Lung microvascular endothelial cell (primary cell): Measurements from ENCODE around the gene RGS10. TPM values are rescaled to one million over a fixed set of nuclear protein-coding genes. Genes with fewer than 3 reads are reported as not detected.

Experiments used
- DNase-seq, 2 donors: peaks; one replicate each; pipeline versions ENCODE4 v3.0.0 to v3.0.0-alpha.2; 2010; ENCODE audit warnings: low read depth in 2 of 2
- total RNA-seq: library from RNA; depleted of rRNA; stranded (reverse); fragments of >200 nt; gene quantifications from 2 replicates; pipeline ENCODE4 v1.2.1, GENCODE V29; 2014

Gene RGS10
- total RNA-seq, 1 donor from 2014 or later = 0.99 TPM

DNA sequence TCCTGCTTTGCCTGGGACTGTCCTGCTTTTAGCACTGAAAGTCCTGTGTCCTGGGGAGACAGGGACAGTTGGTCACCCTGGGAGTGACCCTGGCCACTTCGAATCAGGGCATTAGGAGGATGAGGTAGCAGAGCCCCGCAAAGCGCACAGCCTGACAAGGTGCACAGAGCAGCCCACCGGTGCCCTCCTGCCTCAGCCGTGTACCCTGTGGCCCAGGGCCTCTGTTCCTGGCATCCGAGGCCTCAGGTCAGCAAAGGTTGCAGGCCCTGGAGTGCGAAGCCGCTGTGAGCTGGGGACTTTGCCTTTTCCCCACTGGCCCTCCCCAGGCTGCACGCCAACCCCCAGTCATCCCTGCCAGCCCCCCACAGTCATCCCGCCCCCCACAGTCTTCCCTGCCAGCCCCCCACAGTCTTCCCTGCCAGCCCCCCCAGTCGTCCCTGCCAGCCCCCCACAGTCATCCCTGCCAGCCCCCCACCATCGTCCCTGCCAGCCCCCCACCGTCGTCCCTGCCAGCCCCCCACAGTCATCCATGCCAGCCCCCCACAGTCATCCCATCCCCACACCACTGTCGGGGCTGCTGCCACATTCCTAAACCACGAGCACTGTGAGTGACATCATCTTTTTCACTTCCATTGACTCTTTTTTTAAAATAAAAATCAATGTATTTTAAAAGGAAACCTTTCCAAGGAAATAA, 91.8 kb downstream of the RGS10 start:
- DNase-seq = no peak

Other genes starting within 250 kb of the RGS10 start
- gene TIAL1, start 54.2 kb upstream of the RGS10 start, total RNA-seq = 10.5 and 18.1 TPM in 2 replicates
- gene BAG3, start 108.7 kb upstream of the RGS10 start, total RNA-seq = 3.8 and 5.2 TPM in 2 replicates
- gene INPP5F, start 183.3 kb upstream of the RGS10 start, total RNA-seq = 8.1 and 9.6 TPM in 2 replicates